Stimulated activated naive CD8-positive, alpha-beta T cell treated with anti-CD3 and anti-CD28 coated beads, Interleukin-15, amount 100 ng/mL, for 72 hours (primary cell): ENCODE results near the gene ALKBH5.

Source experiments
- ATAC-seq: fragments of 150-1000 bp; cut with Tn5 transposase; 2 replicates; pipeline ENCODE4 v1.10.0; 2021; ENCODE audit warnings: mild to moderate bottlenecking, moderate library complexity
- DNase-seq, 2 donors: peaks; one replicate each; pipeline ENCODE4 v3.0.0; 2021 to 2022
- H3K27ac Mint-ChIP-seq, 2 donors: one replicate each; pipeline ENCODE4 v1.8.0; 2022; ENCODE audit warnings: mild to moderate bottlenecking in 2 of 2, mixed read lengths in 2 of 2, moderate library complexity in 2 of 2
- H3K27me3 Mint-ChIP-seq: one replicate; pipeline ENCODE4 v1.8.0; 2022; ENCODE audit warnings: mixed read lengths
- H3K4me1 Mint-ChIP-seq: one replicate; pipeline ENCODE4 v1.8.0; 2022; ENCODE audit warnings: mild to moderate bottlenecking, mixed read lengths
- H3K4me3 Mint-ChIP-seq, 2 donors: one replicate each; pipeline ENCODE4 v1.8.0; 2022; ENCODE audit warnings: mild to moderate bottlenecking in 2 of 2, mixed read lengths in 2 of 2, moderate library complexity in 1 of 2
- H3K9me3 Mint-ChIP-seq, 2 donors: one replicate each; pipeline ENCODE4 v1.8.0; 2022; ENCODE audit warnings: mixed read lengths in 2 of 2

The ALKBH5 gene

GRCh38 chr17:18187821-18188761, 4.5 kb downstream of the ALKBH5 start:
- peak in 1 of 2 donors; percentile 51 for DNase-seq
- no peaks in the 10 kb centered on the region for H3K27me3 Mint-ChIP-seq

GRCh38 chr17:18190628-18191235, 7.1 kb downstream of the ALKBH5 start:
- Mint-ChIP-seq H3K4me1 (peaks cover 86% of the 10 kb centered on the region), H3K4me3 (peak overlapping the region in 1 of 2 donors; percentile 5), H3K27ac (no peak overlapping the region), H3K9me3 (no peaks in the 10 kb centered on the region), H3K27me3 (no peaks in the 10 kb centered on the region)
- ATAC-seq (no peak), DNase-seq (no peak)

More at GRCh38 chr17:18187821-18188761, 4.5 kb downstream of the ALKBH5 start:
- peak overlapping the region; percentile 90 to 98 for H3K4me3 Mint-ChIP-seq
- H3K27ac Mint-ChIP-seq, result peak overlapping the region; percentile 72 to 83
- no peaks in the 10 kb centered on the region for H3K9me3 Mint-ChIP-seq
- no peak for ATAC-seq
- peaks cover 73% of the 10 kb centered on the region for H3K4me1 Mint-ChIP-seq

- DNase-seq, result no peak
- H3K27me3 Mint-ChIP-seq, result no peaks in the 10 kb centered on the region
- H3K4me1 Mint-ChIP-seq, result peaks cover 86% of the 10 kb centered on the region
- ATAC-seq, result no peak
- H3K4me3 Mint-ChIP-seq, result no peak overlapping the region
- peak overlapping the region in 1 of 2 donors; percentile 54 for H3K27ac Mint-ChIP-seq
- H3K9me3 Mint-ChIP-seq, result no peaks in the 10 kb centered on the region
Observed at GRCh38 chr17:18191236-18191667, 7.6 kb downstream of the ALKBH5 start.

GRCh38 chr17:18191967-18192366, 8.3 kb downstream of the ALKBH5 start:
- Mint-ChIP-seq H3K9me3 (no peaks in the 10 kb centered on the region), H3K4me3 (no peak overlapping the region), H3K4me1 (peaks cover 80% of the 10 kb centered on the region), H3K27ac (peak overlapping the region in 1 of 2 donors; percentile 12), H3K27me3 (no peaks in the 10 kb centered on the region)
- ATAC-seq, result no peak
- DNase-seq, result no peak

GRCh38 chr17:18194394-18194793, 10.8 kb downstream of the ALKBH5 start:
- Mint-ChIP-seq H3K4me1 (peaks cover 84% of the 10 kb centered on the region), H3K27ac (peak overlapping the region; percentile 19)

GRCh38 chr17:18194804-18195203, 11.2 kb downstream of the ALKBH5 start:
- peak overlapping the region in 1 of 2 donors; percentile 19 for H3K27ac Mint-ChIP-seq
- ATAC-seq (no peak), DNase-seq (no peak)
- H3K4me3 Mint-ChIP-seq, result no peak overlapping the region
- peaks cover 84% of the 10 kb centered on the region for H3K4me1 Mint-ChIP-seq
- no peaks in the 10 kb centered on the region for H3K9me3 Mint-ChIP-seq
- H3K27me3 Mint-ChIP-seq, result no peaks in the 10 kb centered on the region

More at GRCh38 chr17:18194394-18194793, 10.8 kb downstream of the ALKBH5 start:
- Mint-ChIP-seq H3K4me3 (no peak overlapping the region), H3K27me3 (no peaks in the 10 kb centered on the region), H3K9me3 (no peaks in the 10 kb centered on the region)
- ATAC-seq, result no peak
- no peak for DNase-seq

- no peak for DNase-seq
- Mint-ChIP-seq H3K4me1 (peaks cover 82% of the 10 kb centered on the region), H3K9me3 (no peaks in the 10 kb centered on the region), H3K4me3 (no peak overlapping the region), H3K27ac (peak overlapping the region in 1 of 2 donors; percentile 39), H3K27me3 (no peaks in the 10 kb centered on the region)
- no peak for ATAC-seq
Observed at GRCh38 chr17:18195246-18195645, 11.6 kb downstream of the ALKBH5 start.

- Mint-ChIP-seq H3K9me3 (no peaks in the 10 kb centered on the region), H3K4me3 (no peak overlapping the region), H3K4me1 (peaks cover 76% of the 10 kb centered on the region), H3K27ac (peak overlapping the region in 1 of 2 donors; percentile 46), H3K27me3 (no peaks in the 10 kb centered on the region)
- ATAC-seq (no peak), DNase-seq (no peak)
Observed at GRCh38 chr17:18197535-18198194, 14.0 kb downstream of the ALKBH5 start.

- ATAC-seq (no peak), DNase-seq (no peak)
- Mint-ChIP-seq H3K9me3 (no peaks in the 10 kb centered on the region), H3K4me3 (no peak overlapping the region), H3K27me3 (no peaks in the 10 kb centered on the region), H3K4me1 (peaks cover 75% of the 10 kb centered on the region), H3K27ac (peak overlapping the region in 1 of 2 donors; percentile 74)
Observed at GRCh38 chr17:18198530-18198929, 14.9 kb downstream of the ALKBH5 start.

- H3K27ac Mint-ChIP-seq, result peak overlapping the region in 1 of 2 donors; percentile 95
- no peaks in the 10 kb centered on the region for H3K9me3 Mint-ChIP-seq
- H3K4me3 Mint-ChIP-seq, result no peak overlapping the region
- H3K27me3 Mint-ChIP-seq, result no peaks in the 10 kb centered on the region
- ATAC-seq (no peak), DNase-seq (no peak)
- H3K4me1 Mint-ChIP-seq, result peaks cover 56% of the 10 kb centered on the region
Observed at GRCh38 chr17:18201108-18201507, 17.5 kb downstream of the ALKBH5 start.

GRCh38 chr17:18203308-18203707, 19.7 kb downstream of the ALKBH5 start:
- H3K4me3 Mint-ChIP-seq, result no peak overlapping the region
- H3K9me3 Mint-ChIP-seq, result no peaks in the 10 kb centered on the region
- ATAC-seq (no peak), DNase-seq (no peak)
- H3K27ac Mint-ChIP-seq, result peak overlapping the region in 1 of 2 donors; percentile 61
- peaks cover 41% of the 10 kb centered on the region for H3K4me1 Mint-ChIP-seq
- H3K27me3 Mint-ChIP-seq, result no peaks in the 10 kb centered on the region

- Mint-ChIP-seq H3K4me3 (no peak overlapping the region), H3K27me3 (no peaks in the 10 kb centered on the region), H3K4me1 (peaks cover 19% of the 10 kb centered on the region), H3K9me3 (no peaks in the 10 kb centered on the region), H3K27ac (peak overlapping the region in 1 of 2 donors; percentile 52)
- ATAC-seq, result no peak
- DNase-seq, result no peak
Observed at GRCh38 chr17:18205861-18206260, 22.2 kb downstream of the ALKBH5 start.

GRCh38 chr17:18206962-18207361, 23.3 kb downstream of the ALKBH5 start:
- DNase-seq (no peak), ATAC-seq (no peak)
- Mint-ChIP-seq H3K4me1 (peaks cover 10% of the 10 kb centered on the region), H3K9me3 (no peaks in the 10 kb centered on the region), H3K4me3 (no peak overlapping the region), H3K27me3 (no peaks in the 10 kb centered on the region), H3K27ac (peak overlapping the region in 1 of 2 donors; percentile 77)

- Mint-ChIP-seq H3K27ac (peak overlapping the region in 1 of 2 donors; percentile 42), H3K4me3 (no peak overlapping the region), H3K27me3 (no peaks in the 10 kb centered on the region), H3K4me1 (peaks cover 6% of the 10 kb centered on the region), H3K9me3 (no peaks in the 10 kb centered on the region)
- no peak for DNase-seq
- ATAC-seq, result no peak
Observed at GRCh38 chr17:18208092-18208491, 24.5 kb downstream of the ALKBH5 start.

GRCh38 chr17:18213666-18214270, 30.1 kb downstream of the ALKBH5 start:
- H3K27me3 Mint-ChIP-seq, result no peaks in the 10 kb centered on the region
- H3K4me1 Mint-ChIP-seq, result no peaks in the 10 kb centered on the region
- H3K9me3 Mint-ChIP-seq, result no peaks in the 10 kb centered on the region
- ATAC-seq, result no peak
- no peak overlapping the region for H3K27ac Mint-ChIP-seq
- no peak for DNase-seq
- H3K4me3 Mint-ChIP-seq, result no peak overlapping the region
